HEK293 (cell line): ENCODE data around the gene CEP43.

Source experiments
- ZBTB17 ChIP-seq: fragments of 450-650 bp; formaldehyde crosslinking; IDR thresholded peaks from 2 replicates; pipeline ENCODE4 v1.5.1; 2016; ENCODE audit warnings: missing biosample characterization, missing genetic modification characterization
- ZNF132 ChIP-seq: fragments of 450-650 bp; formaldehyde crosslinking; IDR thresholded peaks from 2 replicates; pipeline ENCODE4 v1.5.1; 2017; ENCODE audit warnings: missing biosample characterization, missing genetic modification characterization, borderline replicate concordance
- ZNF211 ChIP-seq: fragments of 450-650 bp; formaldehyde crosslinking; IDR thresholded peaks from 2 replicates; pipeline ENCODE4 v1.5.1; 2016; ENCODE audit warnings: low read depth, missing biosample characterization, missing genetic modification characterization
- TF ChIP-seq, protein P1 (sequence below): fragments of 450-650 bp; formaldehyde crosslinking; IDR thresholded peaks from 2 replicates; pipeline ENCODE4 v1.5.1; 2016; ENCODE audit warnings: missing biosample characterization, missing genetic modification characterization
- TF ChIP-seq, protein P2 (sequence below): fragments of 450-650 bp; formaldehyde crosslinking; IDR thresholded peaks from 2 replicates; pipeline ENCODE4 v1.5.1; 2016; ENCODE audit warnings: missing biosample characterization, missing genetic modification characterization
- TF ChIP-seq, protein P3 (sequence below): fragments of 450-650 bp; formaldehyde crosslinking; IDR thresholded peaks from 2 replicates; pipeline ENCODE4 v1.5.1; 2016; ENCODE audit warnings: missing biosample characterization, missing genetic modification characterization
- TF ChIP-seq, protein P4 (sequence below): fragments of 450-650 bp; formaldehyde crosslinking; IDR thresholded peaks from 2 replicates; pipeline ENCODE4 v1.5.1; 2017; ENCODE audit warnings: missing biosample characterization, missing genetic modification characterization
- TF ChIP-seq, protein P5 (sequence below): fragments of 450-650 bp; formaldehyde crosslinking; IDR thresholded peaks from 2 replicates; pipeline ENCODE4 v1.5.1; 2016; ENCODE audit warnings: missing biosample characterization, missing genetic modification characterization
- TF ChIP-seq, protein P6 (sequence below): fragments of 450-650 bp; formaldehyde crosslinking; IDR thresholded peaks from 2 replicates; pipeline ENCODE4 v1.5.1; 2016; ENCODE audit warnings: missing biosample characterization, missing genetic modification characterization

DNA sequence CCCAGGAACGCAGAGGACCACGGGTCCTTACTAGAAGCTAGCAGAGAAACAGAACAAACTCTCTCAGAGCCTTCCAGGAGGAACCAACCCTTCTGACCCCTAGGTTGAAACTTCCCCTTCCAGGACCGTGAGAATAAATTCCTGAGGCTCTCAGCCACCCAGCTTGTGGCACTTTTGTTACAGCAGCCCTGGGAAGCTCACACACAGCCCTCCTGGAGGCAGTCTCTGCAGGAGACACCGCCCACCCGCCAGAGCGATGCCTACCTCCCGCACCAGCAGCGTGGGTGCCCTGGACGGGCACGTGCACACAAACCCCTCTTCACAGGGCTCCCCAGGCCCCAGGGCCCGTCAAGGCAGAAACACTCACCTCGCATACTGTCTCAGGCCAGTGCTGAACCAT is 47.1 kb upstream of the CEP43 start:
- TF ChIP-seq ZNF211 (tag by site-specific recombination) = no peak
- TF ChIP-seq ZNF132 (tag by site-specific recombination) = no peak
- TF ChIP-seq, protein P1, sequence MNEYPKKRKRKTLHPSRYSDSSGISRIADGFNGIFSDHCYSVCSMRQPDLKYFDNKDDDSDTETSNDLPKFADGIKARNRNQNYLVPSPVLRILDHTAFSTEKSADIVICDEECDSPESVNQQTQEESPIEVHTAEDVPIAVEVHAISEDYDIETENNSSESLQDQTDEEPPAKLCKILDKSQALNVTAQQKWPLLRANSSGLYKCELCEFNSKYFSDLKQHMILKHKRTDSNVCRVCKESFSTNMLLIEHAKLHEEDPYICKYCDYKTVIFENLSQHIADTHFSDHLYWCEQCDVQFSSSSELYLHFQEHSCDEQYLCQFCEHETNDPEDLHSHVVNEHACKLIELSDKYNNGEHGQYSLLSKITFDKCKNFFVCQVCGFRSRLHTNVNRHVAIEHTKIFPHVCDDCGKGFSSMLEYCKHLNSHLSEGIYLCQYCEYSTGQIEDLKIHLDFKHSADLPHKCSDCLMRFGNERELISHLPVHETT = no peak
- TF ChIP-seq, protein P2, sequence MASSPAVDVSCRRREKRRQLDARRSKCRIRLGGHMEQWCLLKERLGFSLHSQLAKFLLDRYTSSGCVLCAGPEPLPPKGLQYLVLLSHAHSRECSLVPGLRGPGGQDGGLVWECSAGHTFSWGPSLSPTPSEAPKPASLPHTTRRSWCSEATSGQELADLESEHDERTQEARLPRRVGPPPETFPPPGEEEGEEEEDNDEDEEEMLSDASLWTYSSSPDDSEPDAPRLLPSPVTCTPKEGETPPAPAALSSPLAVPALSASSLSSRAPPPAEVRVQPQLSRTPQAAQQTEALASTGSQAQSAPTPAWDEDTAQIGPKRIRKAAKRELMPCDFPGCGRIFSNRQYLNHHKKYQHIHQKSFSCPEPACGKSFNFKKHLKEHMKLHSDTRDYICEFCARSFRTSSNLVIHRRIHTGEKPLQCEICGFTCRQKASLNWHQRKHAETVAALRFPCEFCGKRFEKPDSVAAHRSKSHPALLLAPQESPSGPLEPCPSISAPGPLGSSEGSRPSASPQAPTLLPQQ (tag by site-specific recombination) = no peak
- TF ChIP-seq, protein P3, sequence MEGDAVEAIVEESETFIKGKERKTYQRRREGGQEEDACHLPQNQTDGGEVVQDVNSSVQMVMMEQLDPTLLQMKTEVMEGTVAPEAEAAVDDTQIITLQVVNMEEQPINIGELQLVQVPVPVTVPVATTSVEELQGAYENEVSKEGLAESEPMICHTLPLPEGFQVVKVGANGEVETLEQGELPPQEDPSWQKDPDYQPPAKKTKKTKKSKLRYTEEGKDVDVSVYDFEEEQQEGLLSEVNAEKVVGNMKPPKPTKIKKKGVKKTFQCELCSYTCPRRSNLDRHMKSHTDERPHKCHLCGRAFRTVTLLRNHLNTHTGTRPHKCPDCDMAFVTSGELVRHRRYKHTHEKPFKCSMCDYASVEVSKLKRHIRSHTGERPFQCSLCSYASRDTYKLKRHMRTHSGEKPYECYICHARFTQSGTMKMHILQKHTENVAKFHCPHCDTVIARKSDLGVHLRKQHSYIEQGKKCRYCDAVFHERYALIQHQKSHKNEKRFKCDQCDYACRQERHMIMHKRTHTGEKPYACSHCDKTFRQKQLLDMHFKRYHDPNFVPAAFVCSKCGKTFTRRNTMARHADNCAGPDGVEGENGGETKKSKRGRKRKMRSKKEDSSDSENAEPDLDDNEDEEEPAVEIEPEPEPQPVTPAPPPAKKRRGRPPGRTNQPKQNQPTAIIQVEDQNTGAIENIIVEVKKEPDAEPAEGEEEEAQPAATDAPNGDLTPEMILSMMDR (tag by site-specific recombination) = no peak
- TF ChIP-seq, protein P4, sequence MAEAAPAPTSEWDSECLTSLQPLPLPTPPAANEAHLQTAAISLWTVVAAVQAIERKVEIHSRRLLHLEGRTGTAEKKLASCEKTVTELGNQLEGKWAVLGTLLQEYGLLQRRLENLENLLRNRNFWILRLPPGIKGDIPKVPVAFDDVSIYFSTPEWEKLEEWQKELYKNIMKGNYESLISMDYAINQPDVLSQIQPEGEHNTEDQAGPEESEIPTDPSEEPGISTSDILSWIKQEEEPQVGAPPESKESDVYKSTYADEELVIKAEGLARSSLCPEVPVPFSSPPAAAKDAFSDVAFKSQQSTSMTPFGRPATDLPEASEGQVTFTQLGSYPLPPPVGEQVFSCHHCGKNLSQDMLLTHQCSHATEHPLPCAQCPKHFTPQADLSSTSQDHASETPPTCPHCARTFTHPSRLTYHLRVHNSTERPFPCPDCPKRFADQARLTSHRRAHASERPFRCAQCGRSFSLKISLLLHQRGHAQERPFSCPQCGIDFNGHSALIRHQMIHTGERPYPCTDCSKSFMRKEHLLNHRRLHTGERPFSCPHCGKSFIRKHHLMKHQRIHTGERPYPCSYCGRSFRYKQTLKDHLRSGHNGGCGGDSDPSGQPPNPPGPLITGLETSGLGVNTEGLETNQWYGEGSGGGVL (tag by site-specific recombination) = no peak
- TF ChIP-seq, protein P5, sequence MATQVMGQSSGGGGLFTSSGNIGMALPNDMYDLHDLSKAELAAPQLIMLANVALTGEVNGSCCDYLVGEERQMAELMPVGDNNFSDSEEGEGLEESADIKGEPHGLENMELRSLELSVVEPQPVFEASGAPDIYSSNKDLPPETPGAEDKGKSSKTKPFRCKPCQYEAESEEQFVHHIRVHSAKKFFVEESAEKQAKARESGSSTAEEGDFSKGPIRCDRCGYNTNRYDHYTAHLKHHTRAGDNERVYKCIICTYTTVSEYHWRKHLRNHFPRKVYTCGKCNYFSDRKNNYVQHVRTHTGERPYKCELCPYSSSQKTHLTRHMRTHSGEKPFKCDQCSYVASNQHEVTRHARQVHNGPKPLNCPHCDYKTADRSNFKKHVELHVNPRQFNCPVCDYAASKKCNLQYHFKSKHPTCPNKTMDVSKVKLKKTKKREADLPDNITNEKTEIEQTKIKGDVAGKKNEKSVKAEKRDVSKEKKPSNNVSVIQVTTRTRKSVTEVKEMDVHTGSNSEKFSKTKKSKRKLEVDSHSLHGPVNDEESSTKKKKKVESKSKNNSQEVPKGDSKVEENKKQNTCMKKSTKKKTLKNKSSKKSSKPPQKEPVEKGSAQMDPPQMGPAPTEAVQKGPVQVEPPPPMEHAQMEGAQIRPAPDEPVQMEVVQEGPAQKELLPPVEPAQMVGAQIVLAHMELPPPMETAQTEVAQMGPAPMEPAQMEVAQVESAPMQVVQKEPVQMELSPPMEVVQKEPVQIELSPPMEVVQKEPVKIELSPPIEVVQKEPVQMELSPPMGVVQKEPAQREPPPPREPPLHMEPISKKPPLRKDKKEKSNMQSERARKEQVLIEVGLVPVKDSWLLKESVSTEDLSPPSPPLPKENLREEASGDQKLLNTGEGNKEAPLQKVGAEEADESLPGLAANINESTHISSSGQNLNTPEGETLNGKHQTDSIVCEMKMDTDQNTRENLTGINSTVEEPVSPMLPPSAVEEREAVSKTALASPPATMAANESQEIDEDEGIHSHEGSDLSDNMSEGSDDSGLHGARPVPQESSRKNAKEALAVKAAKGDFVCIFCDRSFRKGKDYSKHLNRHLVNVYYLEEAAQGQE (tag by site-specific recombination) = no peak
- TF ChIP-seq, protein P6, sequence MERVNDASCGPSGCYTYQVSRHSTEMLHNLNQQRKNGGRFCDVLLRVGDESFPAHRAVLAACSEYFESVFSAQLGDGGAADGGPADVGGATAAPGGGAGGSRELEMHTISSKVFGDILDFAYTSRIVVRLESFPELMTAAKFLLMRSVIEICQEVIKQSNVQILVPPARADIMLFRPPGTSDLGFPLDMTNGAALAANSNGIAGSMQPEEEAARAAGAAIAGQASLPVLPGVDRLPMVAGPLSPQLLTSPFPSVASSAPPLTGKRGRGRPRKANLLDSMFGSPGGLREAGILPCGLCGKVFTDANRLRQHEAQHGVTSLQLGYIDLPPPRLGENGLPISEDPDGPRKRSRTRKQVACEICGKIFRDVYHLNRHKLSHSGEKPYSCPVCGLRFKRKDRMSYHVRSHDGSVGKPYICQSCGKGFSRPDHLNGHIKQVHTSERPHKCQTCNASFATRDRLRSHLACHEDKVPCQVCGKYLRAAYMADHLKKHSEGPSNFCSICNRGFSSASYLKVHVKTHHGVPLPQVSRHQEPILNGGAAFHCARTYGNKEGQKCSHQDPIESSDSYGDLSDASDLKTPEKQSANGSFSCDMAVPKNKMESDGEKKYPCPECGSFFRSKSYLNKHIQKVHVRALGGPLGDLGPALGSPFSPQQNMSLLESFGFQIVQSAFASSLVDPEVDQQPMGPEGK (tag by site-specific recombination) = no peak
- no peak for TF ChIP-seq ZBTB17
